Tibial artery (tissue), 4 donors: ENCODE measurements around the gene PAPLN.

Experiments used
- DNase-seq, 2 donors: peaks; one replicate each; pipeline ENCODE4 v3.0.0-alpha.2; 2019
- H3K27ac ChIP-seq, 2 donors: fragments of 200-600 bp; sonication (generic) in 1 of 2; 1 replicate in 1 of 2; 2 replicates in 1 of 2; pipeline ENCODE4 v1.5.1; 2018 to 2019; ENCODE audit warnings: mild to moderate bottlenecking in 1 of 2
- H3K27me3 ChIP-seq, 2 donors: fragments of 200-600 bp; sonication (generic) in 1 of 2; one replicate each; pipeline versions ENCODE4 v1.5.1 to v1.6.0; 2016 to 2019
- H3K36me3 ChIP-seq, 3 donors: fragments of 200-600 bp; sonication (generic) in 2 of 3; one replicate each; pipeline ENCODE4 v1.5.1; 2016 to 2019; ENCODE audit warnings: mild to moderate bottlenecking in 2 of 3
- H3K4me1 ChIP-seq, 4 donors: fragments of 200-600 bp; sonication (generic) in 2 of 4; 1 replicate in 3 of 4; 2 replicates in 1 of 4; pipeline ENCODE4 v1.5.1; 2016 to 2019
- H3K4me3 ChIP-seq, 2 donors: fragments of 200-600 bp; sonication (generic) in 1 of 2; 1 replicate in 1 of 2; 2 replicates in 1 of 2; pipeline ENCODE4 v1.5.1; 2018 to 2019; ENCODE audit warnings: mild to moderate bottlenecking in 2 of 2
- H3K9me3 ChIP-seq, 3 donors: fragments of 200-600 bp; sonication (generic) in 1 of 3; one replicate each; pipeline ENCODE4 v1.5.1; 2016 to 2019
- CTCF ChIP-seq, 2 experiments: fragments of 200-600 bp in 1 of 2; fragments of 450-650 bp in 1 of 2; IDR thresholded peaks; one replicate each; pipeline ENCODE4 v1.5.1; 2017 to 2019; ENCODE audit warnings: antibody characterized with exemption in 2 of 2, mild to moderate bottlenecking in 1 of 2, moderate library complexity in 1 of 2
- intact Hi-C: fragments of 100-400 bp; cut with DNase I; formaldehyde crosslinking; loops from one replicate; pipeline ENCODE4 v1.15.0; 2023; ENCODE audit warnings: low total_unique reads

The PAPLN gene

GRCh38 chr14:73289308-73289707 is 52.0 kb downstream of the PAPLN start:
- DNase-seq, result no peak
- Histone ChIP-seq H3K27ac (no peak overlapping the region), H3K36me3 (peaks cover 19 to 57% (median 41%) of the 10 kb centered on the region in 3 donors), H3K4me1 (no peaks in the 10 kb centered on the region), H3K27me3 (no peaks in the 10 kb centered on the region), H3K9me3 (no peaks in the 10 kb centered on the region), H3K4me3 (no peak overlapping the region)
- TF ChIP-seq CTCF (IDR thresholded peaks at IDR 0.05), result no peak
- intact Hi-C loops, result no loop called here

GRCh38 chr14:73289729-73290128 is 52.4 kb downstream of the PAPLN start:
- no peaks in the 10 kb centered on the region for H3K4me1 ChIP-seq
- H3K27me3 ChIP-seq, result no peaks in the 10 kb centered on the region
- TF ChIP-seq CTCF (IDR thresholded peaks at IDR 0.05), result no peak
- intact Hi-C loops, result no loop called here
- H3K36me3 ChIP-seq, result peaks cover 16 to 55% (median 39%) of the 10 kb centered on the region in 3 donors
- H3K27ac ChIP-seq, result no peak overlapping the region
- H3K4me3 ChIP-seq, result no peak overlapping the region
- no peaks in the 10 kb centered on the region for H3K9me3 ChIP-seq
- no peak for DNase-seq

GRCh38 chr14:73290279-73290678 is 53.0 kb downstream of the PAPLN start:
- intact Hi-C loops, result no loop called here
- Histone ChIP-seq H3K27me3 (no peaks in the 10 kb centered on the region), H3K9me3 (no peaks in the 10 kb centered on the region), H3K4me3 (no peak overlapping the region), H3K27ac (no peak overlapping the region), H3K36me3 (peaks cover 12 to 50% (median 34%) of the 10 kb centered on the region in 3 donors), H3K4me1 (no peaks in the 10 kb centered on the region)
- DNase-seq, result no peak
- TF ChIP-seq CTCF (IDR thresholded peaks at IDR 0.05), result no peak

- no peak overlapping the region for H3K27ac ChIP-seq
- H3K9me3 ChIP-seq, result no peaks in the 10 kb centered on the region
- no peaks in the 10 kb centered on the region for H3K4me1 ChIP-seq
- peaks cover 5 to 39% (median 32%) of the 10 kb centered on the region in 3 donors for H3K36me3 ChIP-seq
- no peaks in the 10 kb centered on the region for H3K27me3 ChIP-seq
- no peak overlapping the region for H3K4me3 ChIP-seq
- no peak for DNase-seq
- TF ChIP-seq CTCF (IDR thresholded peaks at IDR 0.05), result no peak
- intact Hi-C loops, result loop anchor here (2.0 kb wide), 1 partner anchor 179 kb away; no protein-coding TSS in a partner anchor
Observed at GRCh38 chr14:73293782-73294781, 56.8 kb downstream of the PAPLN start.

- Histone ChIP-seq H3K9me3 (no peaks in the 10 kb centered on the region), H3K27me3 (no peaks in the 10 kb centered on the region), H3K4me1 (no peaks in the 10 kb centered on the region), H3K4me3 (no peak overlapping the region), H3K27ac (no peak overlapping the region), H3K36me3 (peaks cover 5 to 32% (median 32%) of the 10 kb centered on the region in 3 donors)
- peak; percentile 59 to 66 for TF ChIP-seq CTCF (IDR thresholded peaks at IDR 0.05)
- DNase-seq, result no peak
- intact Hi-C loops, result loop anchor here (2.0 kb wide), 1 partner anchor 178 kb away; no protein-coding TSS in a partner anchor
Observed at GRCh38 chr14:73295198-73295796, 58.0 kb downstream of the PAPLN start.
